Tibial nerve (tissue), 4 donors: Measurements from ENCODE around the gene SHC4. TPM values are rescaled to one million over a fixed set of nuclear protein-coding genes. Genes with fewer than 3 reads are reported as not detected.
A peak's percentile ranks its signal among the peaks of the same experiment; 100 is the strongest.

Experiments
- DNase-seq, 2 donors: peaks; one replicate each; pipeline ENCODE4 v3.0.0-alpha.2; 2019; ENCODE audit warnings: low spot score in 2 of 2
- H3K27ac ChIP-seq, 4 donors: fragments of 200-600 bp; sonication (generic) in 3 of 4; one replicate each; pipeline ENCODE4 v1.5.1; 2017 to 2019; ENCODE audit warnings: mild to moderate bottlenecking in 1 of 4
- H3K27me3 ChIP-seq, 2 donors: fragments of 200-600 bp; sonication (generic) in 1 of 2; one replicate each; pipeline versions ENCODE4 v1.5.1 to v1.6.0; 2017 to 2019
- H3K36me3 ChIP-seq, 3 donors: fragments of 200-600 bp; sonication (generic); one replicate each; pipeline ENCODE4 v1.5.1; 2018 to 2019
- H3K4me1 ChIP-seq, 4 donors: fragments of 200-600 bp; sonication (generic) in 3 of 4; one replicate each; pipeline ENCODE4 v1.5.1; 2017 to 2019
- H3K4me3 ChIP-seq, 4 donors: fragments of 200-600 bp; sonication (generic) in 3 of 4; one replicate each; pipeline ENCODE4 v1.5.1; 2017 to 2019; ENCODE audit warnings: mild to moderate bottlenecking in 1 of 4, moderate library complexity in 1 of 4
- H3K9me3 ChIP-seq, 4 donors: fragments of 200-600 bp; sonication (generic) in 3 of 4; one replicate each; pipeline ENCODE4 v1.5.1; 2017 to 2019
- CTCF ChIP-seq, 5 experiments: fragments of 200-600 bp in 3 of 5; fragments of 450-650 bp in 2 of 5; sonication (generic) in 3 of 5; IDR thresholded peaks; one replicate each; pipeline ENCODE4 v1.5.1; 2016 to 2019; ENCODE audit warnings: antibody characterized with exemption in 5 of 5, mild to moderate bottlenecking in 3 of 5, moderate library complexity in 2 of 5
- EP300 ChIP-seq, 2 donors: sonication (generic); formaldehyde crosslinking; IDR thresholded peaks; one replicate each; pipeline ENCODE4 v1.6.1; 2017; ENCODE audit warnings: antibody characterized with exemption in 2 of 2, mild to moderate bottlenecking in 1 of 2
- POLR2A ChIP-seq, 2 donors: fragments of 450-650 bp; IDR thresholded peaks; one replicate each; pipeline ENCODE4 v1.6.1; 2017; ENCODE audit warnings: antibody characterized with exemption in 2 of 2, mild to moderate bottlenecking in 2 of 2, moderate library complexity in 2 of 2
- WGBS, 2 donors: methylation state at CpG; one replicate each; pipeline ENCODE4 v1.1.5; 2018; 5-methylcytosine and 5-hydroxymethylcytosine counted together
- total RNA-seq, 4 donors: library from RNA; depleted of rRNA; stranded (reverse); fragments of >200 nt; gene quantifications; one replicate each; pipeline ENCODE4 v1.1.0, GENCODE V29; 2016

SHC4 gene
- total RNA-seq, 4 donors from 2014 or later, result 36.9 to 71.7 (median 47.5) TPM

DNA sequence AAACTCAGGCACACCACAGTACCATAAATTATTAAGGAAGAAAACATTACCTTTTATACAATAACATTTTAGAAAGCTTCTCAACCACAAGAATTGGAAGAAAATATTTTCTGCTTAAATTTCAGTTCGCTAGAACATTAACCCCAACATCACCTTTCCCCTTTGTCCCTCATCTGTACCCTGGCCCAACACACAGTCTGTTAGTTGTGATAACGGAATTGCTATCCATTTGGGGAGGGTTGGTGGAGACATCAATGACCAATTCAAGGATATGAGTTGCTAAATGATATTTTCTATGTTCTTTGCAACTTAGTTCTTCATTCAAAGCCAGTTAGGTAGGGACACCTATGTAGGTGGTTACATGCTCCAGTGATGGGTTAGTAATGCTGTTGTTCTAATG is 80.0 kb downstream of the SHC4 start:
- no peaks in the 10 kb centered on the region for H3K9me3 ChIP-seq
- H3K4me3 ChIP-seq, result no peak overlapping the region
- peaks cover 0 to 52% (median 9%) of the 10 kb centered on the region in 4 donors for H3K4me1 ChIP-seq
- TF ChIP-seq EP300 (IDR thresholded peaks at IDR 0.05), result no peak
- no peak for TF ChIP-seq POLR2A (IDR thresholded peaks at IDR 0.05)
- no peak for TF ChIP-seq CTCF (IDR thresholded peaks at IDR 0.05)
- 65 to 72% methylated on average over 2 of the region's 2 CpGs for WGBS, 2 donors
- H3K27me3 ChIP-seq, result no peaks in the 10 kb centered on the region
- no peak for DNase-seq
- H3K27ac ChIP-seq, result peak overlapping the region in 2 of 4 donors; percentile 11 to 20
- no peaks in the 10 kb centered on the region for H3K36me3 ChIP-seq

GRCh38 chr15:48880070-48880634 is 83.6 kb downstream of the SHC4 start:
- Histone ChIP-seq H3K9me3 (no peaks in the 10 kb centered on the region), H3K36me3 (no peaks in the 10 kb centered on the region), H3K27ac (peak overlapping the region in 2 of 4 donors; percentile 93 to 95), H3K4me3 (peak overlapping the region in 3 of 4 donors; percentile 9 to 73 (median 10)), H3K27me3 (no peaks in the 10 kb centered on the region), H3K4me1 (peaks cover 0 to 67% (median 11%) of the 10 kb centered on the region in 4 donors)
- WGBS, 2 donors, result 34 to 38% methylated on average over 3 of the region's 3 CpGs
- no peak for DNase-seq
- TF ChIP-seq CTCF (IDR thresholded peaks at IDR 0.05) (no peak), POLR2A (IDR thresholded peaks at IDR 0.05) (no peak), EP300 (IDR thresholded peaks at IDR 0.05) (no peak)

DNA sequence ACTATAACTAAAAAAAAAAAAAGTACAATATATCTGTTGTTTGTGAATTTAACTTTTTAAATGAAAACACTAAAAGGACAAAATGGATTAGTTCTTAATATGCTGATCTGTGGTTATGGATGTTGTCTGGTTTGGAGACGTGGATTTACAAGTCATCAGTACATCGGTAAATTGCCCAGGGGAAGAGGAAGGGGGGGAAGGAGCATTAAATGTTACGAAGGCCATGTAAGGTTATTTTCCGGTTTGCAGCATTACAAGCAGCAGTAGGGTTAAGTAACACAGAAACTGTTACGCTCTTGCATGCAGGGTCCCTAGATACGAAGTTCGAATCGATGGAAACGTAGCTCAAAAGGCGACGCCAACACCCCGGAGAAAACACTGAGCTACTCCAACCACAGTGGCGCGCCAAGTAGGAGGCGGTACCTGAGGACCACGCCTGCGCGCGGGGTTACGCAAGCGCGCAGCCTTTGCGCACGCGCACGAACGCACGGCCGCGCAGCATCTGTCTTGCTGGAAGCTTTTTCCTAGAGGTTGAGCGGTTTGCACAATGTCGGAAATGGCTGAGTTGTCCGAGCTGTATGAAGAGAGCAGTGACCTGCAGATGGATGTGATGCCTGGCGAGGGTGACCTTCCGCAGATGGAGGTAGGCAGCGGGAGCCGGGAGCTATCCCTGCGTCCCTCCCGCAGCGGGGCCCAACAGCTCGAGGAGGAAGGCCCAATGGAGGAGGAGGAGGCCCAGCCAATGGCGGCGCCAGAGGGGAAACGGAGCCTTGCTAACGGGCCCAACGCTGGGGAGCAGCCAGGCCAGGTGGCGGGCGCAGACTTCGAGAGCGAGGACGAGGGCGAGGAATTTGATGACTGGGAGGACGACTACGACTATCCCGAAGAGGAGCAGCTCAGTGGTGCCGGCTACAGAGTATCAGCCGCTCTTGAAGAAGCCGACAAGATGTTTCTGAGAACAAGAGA is 85.8 kb downstream of the SHC4 start, which contains the start of gene EID1:
TSS of gene EID1 (plus strand) at position 505 of the 966 bp plus-strand sequence. CDS start at position 548, 43 bp downstream.
- Histone ChIP-seq H3K9me3 (no peaks in the 10 kb centered on the region), H3K4me3 (peak within 1 kb of the TSS; percentile 70 to 79 (median 76)), H3K36me3 (no peaks in the 10 kb centered on the region), H3K27ac (peak within 1 kb of the TSS; percentile 84 to 95 (median 90)), H3K4me1 (peaks cover 0 to 73% (median 15%) of the 10 kb centered on the region in 4 donors), H3K27me3 (no peaks in the 10 kb centered on the region)
- TF ChIP-seq CTCF (IDR thresholded peaks at IDR 0.05) (peak in 1 of 5 experiments; percentile 52), EP300 (IDR thresholded peaks at IDR 0.05) (peak; percentile 64 to 99), POLR2A (IDR thresholded peaks at IDR 0.05) (peak; percentile 75 to 93)
- DNase-seq, result peak; percentile 89 to 90
- WGBS, 2 donors, result 1% methylated on average over 31 to 58 of the region's 58 CpGs

GRCh38 chr15:48876057-48876456 is 87.7 kb downstream of the SHC4 start:
- no peaks in the 10 kb centered on the region for H3K9me3 ChIP-seq
- DNase-seq, result no peak
- TF ChIP-seq CTCF (IDR thresholded peaks at IDR 0.05) (no peak), EP300 (IDR thresholded peaks at IDR 0.05) (no peak), POLR2A (IDR thresholded peaks at IDR 0.05) (no peak)
- H3K27ac ChIP-seq, result peak overlapping the region in 2 of 4 donors; percentile 52 to 57
- H3K4me3 ChIP-seq, result no peak overlapping the region
- no peaks in the 10 kb centered on the region for H3K27me3 ChIP-seq
- H3K4me1 ChIP-seq, result peaks cover 0 to 55% (median 15%) of the 10 kb centered on the region in 4 donors
- peaks cover 0 to 5% (median 0%) of the 10 kb centered on the region in 3 donors for H3K36me3 ChIP-seq
- 77 to 79% methylated on average over 3 of the region's 3 CpGs for WGBS, 2 donors
